H9 (cell line): Measurements from ENCODE around the gene ZNF839. TPM values are rescaled to one million over a fixed set of nuclear protein-coding genes. Genes with fewer than 3 reads are reported as not detected.

Experiments
- DNase-seq: peaks from one replicate; pipeline ENCODE4 v3.0.0-alpha.2; 2017
- H2AFZ ChIP-seq: one replicate; pipeline ENCODE4 v1.6.1; 2013; ENCODE audit warnings: mild to moderate bottlenecking, low read length, control low read depth, moderate library complexity
- H2AK5ac ChIP-seq: 2 replicates; pipeline ENCODE4 v1.6.1; 2013; ENCODE audit warnings: low read length, control low read depth, mixed read lengths; ENCODE audit not compliant: insufficient read length
- H2BK120ac ChIP-seq: one replicate; pipeline ENCODE4 v1.6.1; 2013; ENCODE audit warnings: low read depth, mild to moderate bottlenecking, low read length, control low read depth, inconsistent platforms; ENCODE audit not compliant: poor library complexity, severe bottlenecking
- H2BK12ac ChIP-seq: 2 replicates; pipeline ENCODE4 v1.6.1; 2013; ENCODE audit warnings: low read length, control low read depth, mixed read lengths, low read depth; ENCODE audit not compliant: insufficient read length
- H2BK15ac ChIP-seq: 2 replicates; pipeline ENCODE4 v1.6.1; 2013; ENCODE audit warnings: low read depth, low read length, control low read depth
- H2BK20ac ChIP-seq: one replicate; pipeline ENCODE4 v1.6.1; 2013; ENCODE audit warnings: low read depth, mild to moderate bottlenecking, low read length, control low read depth, inconsistent platforms; ENCODE audit not compliant: poor library complexity, severe bottlenecking
- H2BK5ac ChIP-seq: 2 replicates; pipeline ENCODE4 v1.6.1; 2013; ENCODE audit warnings: low read length, control low read depth, mixed read lengths; ENCODE audit not compliant: insufficient read length
- H3K14ac ChIP-seq: 2 replicates; pipeline ENCODE4 v1.6.1; 2013; ENCODE audit warnings: low read length, control low read depth; ENCODE audit not compliant: insufficient read depth
- H3K18ac ChIP-seq: 2 replicates; pipeline ENCODE4 v1.6.1; 2013; ENCODE audit warnings: low read depth, mild to moderate bottlenecking, mixed read lengths, low read length, control low read depth; ENCODE audit not compliant: insufficient read length
- H3K23ac ChIP-seq: 2 replicates; pipeline ENCODE4 v1.6.1; 2013; ENCODE audit warnings: low read length, control low read depth, mixed read lengths, low read depth; ENCODE audit not compliant: insufficient read length
- H3K23me2 ChIP-seq: 2 replicates; pipeline ENCODE4 v1.6.1; 2013; ENCODE audit warnings: low read depth, mild to moderate bottlenecking, mixed read lengths, low read length, control low read depth; ENCODE audit not compliant: insufficient read length, poor library complexity, severe bottlenecking
- H3K27ac ChIP-seq: 2 replicates; pipeline ENCODE4 v1.5.1; 2013; ENCODE audit warnings: low read length, control low read depth, mixed read lengths, low read depth; ENCODE audit not compliant: insufficient read length
- H3K27me3 ChIP-seq: 2 replicates; pipeline ENCODE4 v1.6.1; 2013; ENCODE audit warnings: low read length, control low read depth, inconsistent platforms; ENCODE audit not compliant: insufficient read depth
- H3K4ac ChIP-seq: 2 replicates; pipeline ENCODE4 v1.6.1; 2013; ENCODE audit warnings: low read depth, mild to moderate bottlenecking, control low read depth, inconsistent platforms, low read length, moderate library complexity
- H3K4me1 ChIP-seq: 2 replicates; pipeline ENCODE4 v1.6.1; 2013; ENCODE audit warnings: low read length, control low read depth, inconsistent platforms; ENCODE audit not compliant: insufficient read depth
- H3K4me2 ChIP-seq: 2 replicates; pipeline ENCODE4 v1.6.1; 2013; ENCODE audit warnings: low read length, control low read depth, mixed read lengths; ENCODE audit not compliant: insufficient read length, insufficient read depth
- H3K56ac ChIP-seq: 2 replicates; pipeline ENCODE4 v1.6.1; 2013; ENCODE audit warnings: low read depth, mild to moderate bottlenecking, mixed read lengths, low read length, control low read depth; ENCODE audit not compliant: insufficient read length
- H3K79me1 ChIP-seq: 2 replicates; pipeline ENCODE4 v1.6.1; 2013; ENCODE audit warnings: low read depth, mild to moderate bottlenecking, moderate library complexity, low read length, control low read depth, inconsistent platforms; ENCODE audit not compliant: insufficient read depth, poor library complexity, severe bottlenecking
- H3K79me2 ChIP-seq: 2 replicates; pipeline ENCODE4 v1.6.1; 2013; ENCODE audit warnings: low read length, control low read depth, inconsistent platforms; ENCODE audit not compliant: insufficient read depth
- H3K9ac ChIP-seq: 2 replicates; pipeline ENCODE4 v1.6.1; 2013; ENCODE audit warnings: low read length, control low read depth, mixed read lengths; ENCODE audit not compliant: insufficient read length; ENCODE audit errors: extremely low read depth
- H3K9me3 ChIP-seq: one replicate; pipeline ENCODE4 v1.6.1; 2013; ENCODE audit warnings: low read depth, low read length, inconsistent platforms; ENCODE audit not compliant: control insufficient read depth
- H3T11ph ChIP-seq: one replicate; pipeline ENCODE4 v1.6.1; 2013; ENCODE audit warnings: mild to moderate bottlenecking, low read length, control low read depth, inconsistent platforms
- H4K20me1 ChIP-seq: one replicate; pipeline ENCODE4 v1.6.1; 2013; ENCODE audit not compliant: control insufficient read depth, insufficient read length, insufficient read depth
- H4K5ac ChIP-seq: 2 replicates; pipeline ENCODE4 v1.6.1; 2013; ENCODE audit warnings: low read depth, mild to moderate bottlenecking, mixed read lengths, low read length, control low read depth; ENCODE audit not compliant: insufficient read length
- H4K8ac ChIP-seq: replicated peaks from 2 replicates; pipeline ENCODE4 v1.6.1; 2013; ENCODE audit warnings: low read length, control low read depth, mixed read lengths, low read depth; ENCODE audit not compliant: insufficient read length
- H4K91ac ChIP-seq: 2 replicates; pipeline ENCODE4 v1.6.1; 2013; ENCODE audit warnings: low read depth, mild to moderate bottlenecking, moderate library complexity, mixed read lengths, low read length, control low read depth; ENCODE audit not compliant: insufficient read length
- H3K27ac Mint-ChIP-seq, 3 experiments: 2 replicates in 2 of 3; 3 replicates in 1 of 3; pipeline ENCODE4 v1.8.0; 2020 to 2021; ENCODE audit warnings: mixed read lengths in 3 of 3, mild to moderate bottlenecking in 1 of 3, moderate library complexity in 1 of 3
- H3K27me3 Mint-ChIP-seq: 2 replicates; pipeline ENCODE4 v1.8.0; 2021; ENCODE audit warnings: low read depth, mild to moderate bottlenecking, moderate library complexity, mixed read lengths
- H3K36me3 Mint-ChIP-seq, 3 experiments: 2 replicates in 2 of 3; 3 replicates in 1 of 3; pipeline ENCODE4 v1.8.0; 2020 to 2021; ENCODE audit warnings: low read depth in 3 of 3, mixed read lengths in 3 of 3; ENCODE audit not compliant: insufficient read depth in 1 of 3
- H3K4me1 Mint-ChIP-seq, 2 experiments: 2 replicates each; pipeline ENCODE4 v1.8.0; 2020; ENCODE audit warnings: mixed read lengths in 2 of 2
- H3K4me3 Mint-ChIP-seq, 2 experiments: 2 replicates in 1 of 2; 3 replicates in 1 of 2; pipeline ENCODE4 v1.8.0; 2020 to 2021; ENCODE audit warnings: mild to moderate bottlenecking in 2 of 2, mixed read lengths in 2 of 2, moderate library complexity in 1 of 2
- H3K9me3 Mint-ChIP-seq, 2 experiments: 2 replicates in 1 of 2; 3 replicates in 1 of 2; pipeline ENCODE4 v1.8.0; 2020; ENCODE audit warnings: mild to moderate bottlenecking in 2 of 2, mixed read lengths in 2 of 2, moderate library complexity in 1 of 2
- WGBS: extraction: QIAGEN DNeasy Blood & Tissue Kit; methylation state at CpG from one replicate; pipeline ENCODE4 v1.1.7; 2013; ENCODE audit warnings: missing lambda C conversion rate, low lambda C conversion rate, mixed read lengths; ENCODE audit not compliant: insufficient read length; ENCODE audit errors: extremely low coverage; 5-methylcytosine and 5-hydroxymethylcytosine counted together
- total RNA-seq: library from RNA; stranded (reverse); gene quantifications from 2 replicates; pipeline ENCODE4 v1.2.1, GENCODE V29; 2021
- TF ChIP-seq, protein P1 (sequence below): fragments of 200-600 bp; sonication (generic); conservative IDR thresholded peaks from 3 replicates; pipeline ENCODE4 v1.8.0; 2021; ENCODE audit warnings: antibody characterized with exemption, mild to moderate bottlenecking

The ZNF839 gene
- total RNA-seq, 1 experiment from 2014 or later: 9.4 TPM

DNA sequence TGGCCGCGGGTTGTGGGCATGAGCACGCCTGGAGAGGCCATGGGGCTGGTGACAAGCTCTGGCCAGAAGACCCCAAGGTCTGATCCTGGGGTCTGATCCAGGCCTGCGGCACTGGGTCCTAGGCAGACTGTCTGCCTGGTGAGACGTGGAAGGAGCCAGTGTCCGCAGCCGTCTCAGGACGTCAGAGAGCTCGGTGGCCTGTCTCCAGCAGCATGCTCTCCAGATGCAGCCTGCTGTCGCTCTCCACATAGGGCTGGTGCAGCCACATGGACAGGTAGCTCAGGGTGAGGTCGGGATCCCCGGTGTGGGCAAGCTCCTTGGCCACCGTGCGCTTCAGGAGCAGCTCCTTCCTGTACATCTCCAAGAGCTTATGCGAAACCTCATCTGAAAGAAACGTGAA, 28.8 kb downstream of the ZNF839 start:
- no peak overlapping the region for H2BK5ac ChIP-seq
- TF ChIP-seq, protein P1, sequence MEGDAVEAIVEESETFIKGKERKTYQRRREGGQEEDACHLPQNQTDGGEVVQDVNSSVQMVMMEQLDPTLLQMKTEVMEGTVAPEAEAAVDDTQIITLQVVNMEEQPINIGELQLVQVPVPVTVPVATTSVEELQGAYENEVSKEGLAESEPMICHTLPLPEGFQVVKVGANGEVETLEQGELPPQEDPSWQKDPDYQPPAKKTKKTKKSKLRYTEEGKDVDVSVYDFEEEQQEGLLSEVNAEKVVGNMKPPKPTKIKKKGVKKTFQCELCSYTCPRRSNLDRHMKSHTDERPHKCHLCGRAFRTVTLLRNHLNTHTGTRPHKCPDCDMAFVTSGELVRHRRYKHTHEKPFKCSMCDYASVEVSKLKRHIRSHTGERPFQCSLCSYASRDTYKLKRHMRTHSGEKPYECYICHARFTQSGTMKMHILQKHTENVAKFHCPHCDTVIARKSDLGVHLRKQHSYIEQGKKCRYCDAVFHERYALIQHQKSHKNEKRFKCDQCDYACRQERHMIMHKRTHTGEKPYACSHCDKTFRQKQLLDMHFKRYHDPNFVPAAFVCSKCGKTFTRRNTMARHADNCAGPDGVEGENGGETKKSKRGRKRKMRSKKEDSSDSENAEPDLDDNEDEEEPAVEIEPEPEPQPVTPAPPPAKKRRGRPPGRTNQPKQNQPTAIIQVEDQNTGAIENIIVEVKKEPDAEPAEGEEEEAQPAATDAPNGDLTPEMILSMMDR: no peak
- Mint-ChIP-seq H3K4me3 (no peak overlapping the region), H3K27me3 (no peaks in the 10 kb centered on the region), H3K4me1 (no peaks in the 10 kb centered on the region), H3K9me3 (no peaks in the 10 kb centered on the region), H3K36me3 (peaks cover 15 to 57% (median 33%) of the 10 kb centered on the region in 3 experiments; a peak in 6 of 7 replicates), H3K27ac (no peak overlapping the region)
- H3K56ac ChIP-seq: no peak overlapping the region
- no peaks in the 10 kb centered on the region for H3K27me3 ChIP-seq
- no peak overlapping the region for H2BK12ac ChIP-seq
- H3K79me2 ChIP-seq: no peaks in the 10 kb centered on the region
- H2BK15ac ChIP-seq: no peak overlapping the region
- H3K9me3 ChIP-seq: no peaks in the 10 kb centered on the region
- no peaks in the 10 kb centered on the region for H3K79me1 ChIP-seq
- no peak for DNase-seq
- no peak overlapping the region for H2BK20ac ChIP-seq
- H2AK5ac ChIP-seq: no peak overlapping the region
- no peaks in the 10 kb centered on the region for H3K23me2 ChIP-seq
- H3K9ac ChIP-seq: no peak overlapping the region
- H3K4me2 ChIP-seq: no peak overlapping the region
- no peak overlapping the region for H2BK120ac ChIP-seq
- no peak overlapping the region for H4K91ac ChIP-seq
- H4K8ac ChIP-seq: no peak overlapping the region
- no peak overlapping the region for H3T11ph ChIP-seq
- H3K14ac ChIP-seq: no peak overlapping the region
- WGBS: no CpG with 5 or more reads among the region's 16 CpGs
- H4K20me1 ChIP-seq: no peaks in the 10 kb centered on the region
- H4K5ac ChIP-seq: no peak overlapping the region
- no peak overlapping the region for H3K27ac ChIP-seq
- H3K18ac ChIP-seq: no peak overlapping the region
- H3K23ac ChIP-seq: no peak overlapping the region
- H3K4ac ChIP-seq: no peak overlapping the region
- no peaks in the 10 kb centered on the region for H3K4me1 ChIP-seq
- H2AFZ ChIP-seq: no peak overlapping the region
